OCI-LY1 (cell line): ENCODE data around the gene MYBBP1A.

Experiments
- EZH2 ChIP-seq: fragments of 200-600 bp; sonication (generic), shearing (Covaris generic); IDR thresholded peaks from 2 replicates; pipeline ENCODE4 v1.8.0; 2017; ENCODE audit warnings: borderline replicate concordance, mixed run types, mild to moderate bottlenecking, antibody characterized with exemption, low read length, moderate library complexity, mixed read lengths
- TF ChIP-seq, protein P1 (sequence below): fragments of 200-600 bp; sonication (generic), shearing (Covaris generic); IDR thresholded peaks from 2 replicates; pipeline ENCODE4 v1.5.1; 2017; ENCODE audit warnings: mild to moderate bottlenecking, antibody characterized with exemption, low read length, moderate library complexity, mixed read lengths

DNA sequence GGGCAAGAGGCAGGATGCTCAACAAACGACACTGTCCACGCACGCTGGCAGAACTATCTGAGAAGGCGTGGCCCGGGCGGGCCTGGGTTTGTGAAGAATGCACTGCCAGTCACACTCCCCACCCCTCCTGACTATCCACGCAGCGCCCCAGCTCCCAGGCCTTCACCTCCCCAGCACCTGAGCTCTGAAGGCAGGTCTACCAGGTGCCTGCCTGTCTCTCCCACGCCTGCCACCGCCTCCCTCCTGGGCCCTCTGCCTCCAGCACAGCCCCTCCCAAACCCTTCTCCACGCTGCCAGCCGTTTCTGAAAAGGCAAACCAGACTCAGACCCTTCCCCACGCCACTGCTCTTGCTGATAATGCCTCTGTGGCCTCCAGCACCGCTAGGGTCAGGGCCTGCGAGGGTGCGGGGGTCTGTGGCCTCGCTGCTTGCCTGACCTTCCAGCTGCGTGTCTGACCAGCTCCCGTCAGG, 11.6 kb downstream of the MYBBP1A start:
- TF ChIP-seq, protein P1, sequence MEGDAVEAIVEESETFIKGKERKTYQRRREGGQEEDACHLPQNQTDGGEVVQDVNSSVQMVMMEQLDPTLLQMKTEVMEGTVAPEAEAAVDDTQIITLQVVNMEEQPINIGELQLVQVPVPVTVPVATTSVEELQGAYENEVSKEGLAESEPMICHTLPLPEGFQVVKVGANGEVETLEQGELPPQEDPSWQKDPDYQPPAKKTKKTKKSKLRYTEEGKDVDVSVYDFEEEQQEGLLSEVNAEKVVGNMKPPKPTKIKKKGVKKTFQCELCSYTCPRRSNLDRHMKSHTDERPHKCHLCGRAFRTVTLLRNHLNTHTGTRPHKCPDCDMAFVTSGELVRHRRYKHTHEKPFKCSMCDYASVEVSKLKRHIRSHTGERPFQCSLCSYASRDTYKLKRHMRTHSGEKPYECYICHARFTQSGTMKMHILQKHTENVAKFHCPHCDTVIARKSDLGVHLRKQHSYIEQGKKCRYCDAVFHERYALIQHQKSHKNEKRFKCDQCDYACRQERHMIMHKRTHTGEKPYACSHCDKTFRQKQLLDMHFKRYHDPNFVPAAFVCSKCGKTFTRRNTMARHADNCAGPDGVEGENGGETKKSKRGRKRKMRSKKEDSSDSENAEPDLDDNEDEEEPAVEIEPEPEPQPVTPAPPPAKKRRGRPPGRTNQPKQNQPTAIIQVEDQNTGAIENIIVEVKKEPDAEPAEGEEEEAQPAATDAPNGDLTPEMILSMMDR = no peak
- TF ChIP-seq EZH2 = no peak
